Uterus (tissue), 2 donors: ENCODE measurements around the gene PLXND1.

Experiments
- CTCF ChIP-seq, 4 experiments: fragments of 200-600 bp in 2 of 4; fragments of 450-650 bp in 2 of 4; sonication (generic) in 2 of 4; IDR thresholded peaks; one replicate each; pipeline ENCODE4 v1.5.1; 2016 to 2019; ENCODE audit warnings: antibody characterized with exemption in 4 of 4, mild to moderate bottlenecking in 2 of 4, moderate library complexity in 1 of 4
- POLR2A ChIP-seq, 2 donors: fragments of 450-650 bp; IDR thresholded peaks; one replicate each; pipeline ENCODE4 v1.6.1; 2016; ENCODE audit warnings: antibody characterized with exemption in 2 of 2, mild to moderate bottlenecking in 1 of 2, moderate library complexity in 1 of 2

GRCh38 chr3:129567939-129568338 is 38.5 kb downstream of the PLXND1 start:
- no peak for TF ChIP-seq CTCF (IDR thresholded peaks at IDR 0.05)
- no peak for TF ChIP-seq POLR2A (IDR thresholded peaks at IDR 0.05)
